GM18870 (cell line): ENCODE data around the gene WASHC2A.
"Not testable (repeated sequence)": the region's sequence is repeated elsewhere in the genome, so short reads cannot be mapped to it uniquely, and the experiment has no call there.

Experiments used
- ATAC-seq: cut with Tn5 transposase; IDR thresholded peaks from one replicate; pipeline ENCODE4 v1.9.1; 2021; ENCODE audit warnings: moderate library complexity; ENCODE audit not compliant: unreplicated experiment

The WASHC2A gene

GRCh38 chr10:50143512-50144174, 75.9 kb downstream of the WASHC2A start:
- ATAC-seq: not testable (repeated sequence)

DNA sequence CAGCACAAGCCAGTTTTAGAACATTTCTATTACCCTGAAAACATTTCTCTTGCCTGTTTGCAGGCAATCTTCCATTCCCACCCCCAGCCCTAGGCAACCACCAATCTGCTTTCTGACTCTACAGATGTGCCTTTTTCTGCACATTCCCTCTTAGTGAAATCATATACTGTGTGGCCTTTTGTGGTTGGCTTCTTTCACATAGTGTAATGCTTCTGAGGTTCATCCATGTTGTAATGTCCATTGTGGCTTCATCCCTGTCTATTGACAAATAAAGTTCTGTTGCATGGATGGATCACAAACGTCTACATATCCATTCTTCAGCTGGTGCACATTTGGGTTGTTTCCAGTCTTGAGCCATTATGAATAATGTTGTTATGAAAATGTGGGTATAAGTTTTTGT, 77.8 kb downstream of the WASHC2A start:
- ATAC-seq: not testable (repeated sequence)

GRCh38 chr10:50152792-50153272, 85.1 kb downstream of the WASHC2A start:
- ATAC-seq: no peak

GRCh38 chr10:50157868-50158267, 90.1 kb downstream of the WASHC2A start:
- not testable (repeated sequence) for ATAC-seq

DNA sequence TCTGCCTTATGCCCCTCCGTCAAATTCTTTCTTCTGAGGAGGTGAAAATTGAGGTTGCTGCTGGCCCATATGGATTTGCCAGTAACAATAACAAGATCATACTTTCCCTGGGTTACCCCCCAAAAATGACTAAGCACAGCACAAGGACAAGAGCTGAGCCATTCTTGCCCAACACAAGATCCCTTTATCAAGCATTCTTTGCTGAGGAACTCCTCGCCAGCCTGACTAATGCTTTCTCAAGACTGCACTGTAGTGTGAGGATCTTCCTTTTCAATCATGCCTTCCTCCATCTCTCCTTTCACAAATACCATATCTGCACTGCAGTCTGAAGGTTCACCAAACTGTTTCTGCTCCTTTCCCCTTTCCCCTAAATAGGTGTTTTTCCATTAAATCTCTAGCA, 92.1 kb downstream of the WASHC2A start:
- ATAC-seq: not testable (repeated sequence)

- ATAC-seq: not testable (repeated sequence)
Measured at GRCh38 chr10:50165038-50165437, 97.3 kb downstream of the WASHC2A start.

GRCh38 chr10:50167833-50168232, 100.1 kb downstream of the WASHC2A start:
- not testable (repeated sequence) for ATAC-seq

GRCh38 chr10:50169506-50169905, 101.8 kb downstream of the WASHC2A start:
- not testable (repeated sequence) for ATAC-seq

DNA sequence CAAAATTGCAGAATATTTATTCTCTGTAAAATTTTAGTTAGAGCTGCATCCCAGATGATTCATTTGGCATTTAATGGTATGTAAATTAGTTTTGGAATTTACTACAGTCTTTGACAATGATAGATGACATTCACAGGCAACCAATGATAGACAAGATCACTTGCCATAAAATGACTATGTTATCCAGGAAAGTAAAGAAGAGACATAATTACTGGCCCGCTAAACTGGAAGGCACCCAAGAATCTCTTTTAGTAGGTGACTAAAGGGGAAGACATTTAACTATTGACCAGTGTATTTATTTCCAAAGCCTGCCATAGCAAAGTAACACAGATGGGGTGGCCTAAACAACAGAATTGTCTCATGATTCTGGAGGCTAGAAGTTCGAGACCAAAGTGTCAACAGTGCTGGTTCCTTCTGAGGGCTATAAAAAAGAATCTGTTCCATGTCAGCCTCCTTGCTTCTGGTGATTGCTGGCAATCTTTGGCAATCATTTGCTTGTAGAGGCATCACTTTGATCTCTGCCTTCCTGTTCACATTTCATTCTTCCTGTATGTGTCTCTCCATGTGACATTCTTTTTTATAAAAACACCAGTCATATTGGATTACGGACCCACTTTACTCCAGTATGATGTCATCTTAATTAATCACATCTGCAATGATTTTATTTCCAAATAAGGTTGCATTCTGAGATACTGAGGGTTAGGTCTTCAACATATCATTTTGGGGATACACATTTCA, 107.2 kb downstream of the WASHC2A start:
- ATAC-seq: not testable (repeated sequence)
